ENCODE results near the gene MYO15A.

MYO15A gene

GRCh38 chr17:18138065-18138749 is 29.7 kb downstream of the MYO15A start:
- no peak for TF ChIP-seq CTCF (IDR thresholded peaks at IDR 0.05; ENCODE audit: borderline replicate concordance, control extremely low read depth, extremely low read depth, insufficient read depth, missing control alignments)
- in situ Hi-C loops (cut with MboI; ENCODE audit: low sequenced_read_pairs, unreplicated experiment), result no loop called here
- no peak for DNase-seq (ENCODE audit: low spot score)

- in situ Hi-C loops (cut with MboI; ENCODE audit: low sequenced_read_pairs, unreplicated experiment), result no loop called here
- DNase-seq (ENCODE audit: low spot score), result no peak
- TF ChIP-seq CTCF (IDR thresholded peaks at IDR 0.05; ENCODE audit: borderline replicate concordance, control extremely low read depth, extremely low read depth, insufficient read depth, missing control alignments), result no peak
Measured at GRCh38 chr17:18139092-18139491, 30.5 kb downstream of the MYO15A start.

- in situ Hi-C loops (cut with MboI; ENCODE audit: low sequenced_read_pairs, unreplicated experiment), result no loop called here
- DNase-seq (ENCODE audit: low spot score), result no peak
- TF ChIP-seq CTCF (IDR thresholded peaks at IDR 0.05; ENCODE audit: borderline replicate concordance, control extremely low read depth, extremely low read depth, insufficient read depth, missing control alignments), result no peak
Measured at GRCh38 chr17:18139498-18139897, 30.9 kb downstream of the MYO15A start.

GRCh38 chr17:18139949-18140348 is 31.4 kb downstream of the MYO15A start:
- in situ Hi-C loops (cut with MboI; ENCODE audit: low sequenced_read_pairs, unreplicated experiment), result no loop called here
- TF ChIP-seq CTCF (IDR thresholded peaks at IDR 0.05; ENCODE audit: borderline replicate concordance, control extremely low read depth, extremely low read depth, insufficient read depth, missing control alignments), result peak; percentile 48
- peak; percentile 74 for DNase-seq (ENCODE audit: low spot score)

GRCh38 chr17:18140648-18141047 is 32.1 kb downstream of the MYO15A start:
- no peak for DNase-seq (ENCODE audit: low spot score)
- TF ChIP-seq CTCF (IDR thresholded peaks at IDR 0.05; ENCODE audit: borderline replicate concordance, control extremely low read depth, extremely low read depth, insufficient read depth, missing control alignments), result no peak
- in situ Hi-C loops (cut with MboI; ENCODE audit: low sequenced_read_pairs, unreplicated experiment), result no loop called here

- no peak for TF ChIP-seq CTCF (IDR thresholded peaks at IDR 0.05; ENCODE audit: borderline replicate concordance, control extremely low read depth, extremely low read depth, insufficient read depth, missing control alignments)
- DNase-seq (ENCODE audit: low spot score), result peak; percentile 81
- in situ Hi-C loops (cut with MboI; ENCODE audit: low sequenced_read_pairs, unreplicated experiment), result no loop called here
Measured at GRCh38 chr17:18141210-18141803, 32.8 kb downstream of the MYO15A start.
